ENCODE results near the gene MEGF11.

- TF ChIP-seq CTCF (IDR thresholded peaks at IDR 0.05; ENCODE audit: low read depth, low read length) (no peak), EZH2phosphoT487 (IDR thresholded peaks at IDR 0.05; ENCODE audit: low read depth) (no peak)
Measured at GRCh38 chr15:66115568-66116206, 137.9 kb downstream of the MEGF11 start.

Data from OCI-LY3 (cell line).